ENCODE data around the gene AFF2. TPM values are rescaled to one million over a fixed set of nuclear protein-coding genes. Genes with fewer than 3 reads are reported as not detected.

Gene AFF2
- total RNA-seq, 1 experiment from 2014 or later, result 0.16 TPM

DNA sequence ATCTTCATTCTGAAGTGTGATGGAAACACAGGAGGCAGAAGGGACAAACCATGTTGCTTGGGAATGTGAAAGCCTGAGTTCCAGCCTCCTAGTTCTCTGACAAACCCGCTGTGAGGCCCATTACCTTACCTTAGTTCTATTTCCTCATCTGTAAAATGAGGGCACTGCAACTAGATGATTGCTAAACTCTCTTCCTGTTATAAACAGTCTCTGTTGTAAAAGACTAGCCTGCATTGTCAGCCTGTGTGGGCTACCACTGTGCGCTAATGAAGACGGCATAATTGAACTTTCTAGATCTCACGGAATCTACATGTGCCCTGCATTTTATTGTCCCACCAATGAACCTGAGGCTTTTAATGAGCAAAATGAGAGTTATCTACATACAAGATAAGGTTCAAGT, 147.2 kb downstream of the AFF2 start:
- no peak overlapping the region for H3K27ac Mint-ChIP-seq (ENCODE audit: unreplicated experiment)
- H3K4me3 Mint-ChIP-seq (ENCODE audit: unreplicated experiment), result no peak overlapping the region
- DNase-seq, result no peak
- H3K4me1 ChIP-seq, result no peaks in the 10 kb centered on the region
- no peaks in the 10 kb centered on the region for H3K36me3 Mint-ChIP-seq (ENCODE audit: insufficient read depth, unreplicated experiment)
- no peaks in the 10 kb centered on the region for H3K9me3 ChIP-seq
- H3K27me3 Mint-ChIP-seq (ENCODE audit: insufficient read depth, unreplicated experiment), result no peaks in the 10 kb centered on the region
- no peaks in the 10 kb centered on the region for H3K27me3 ChIP-seq (replicated peaks; ENCODE audit: control insufficient read depth, insufficient read depth, low read length)
- BruUV-seq (replicated peaks), result no TSS peak
- ChIA-PET CTCF (no interaction called here), POLR2A (no interaction called here)
- H3K4me3 ChIP-seq (ENCODE audit: low read depth, low read length), result no peak overlapping the region
- H3K4me1 Mint-ChIP-seq (ENCODE audit: low read depth, unreplicated experiment), result no peaks in the 10 kb centered on the region
- TF ChIP-seq, protein P1, sequence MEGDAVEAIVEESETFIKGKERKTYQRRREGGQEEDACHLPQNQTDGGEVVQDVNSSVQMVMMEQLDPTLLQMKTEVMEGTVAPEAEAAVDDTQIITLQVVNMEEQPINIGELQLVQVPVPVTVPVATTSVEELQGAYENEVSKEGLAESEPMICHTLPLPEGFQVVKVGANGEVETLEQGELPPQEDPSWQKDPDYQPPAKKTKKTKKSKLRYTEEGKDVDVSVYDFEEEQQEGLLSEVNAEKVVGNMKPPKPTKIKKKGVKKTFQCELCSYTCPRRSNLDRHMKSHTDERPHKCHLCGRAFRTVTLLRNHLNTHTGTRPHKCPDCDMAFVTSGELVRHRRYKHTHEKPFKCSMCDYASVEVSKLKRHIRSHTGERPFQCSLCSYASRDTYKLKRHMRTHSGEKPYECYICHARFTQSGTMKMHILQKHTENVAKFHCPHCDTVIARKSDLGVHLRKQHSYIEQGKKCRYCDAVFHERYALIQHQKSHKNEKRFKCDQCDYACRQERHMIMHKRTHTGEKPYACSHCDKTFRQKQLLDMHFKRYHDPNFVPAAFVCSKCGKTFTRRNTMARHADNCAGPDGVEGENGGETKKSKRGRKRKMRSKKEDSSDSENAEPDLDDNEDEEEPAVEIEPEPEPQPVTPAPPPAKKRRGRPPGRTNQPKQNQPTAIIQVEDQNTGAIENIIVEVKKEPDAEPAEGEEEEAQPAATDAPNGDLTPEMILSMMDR (IDR thresholded peaks at IDR 0.05; ENCODE audit: insufficient read depth in 1 of 2, low read depth in 1 of 2, low read length in 1 of 2, severe bottlenecking in 1 of 2, unreplicated experiment in 1 of 2), result no peak
- H3K36me3 ChIP-seq (ENCODE audit: control insufficient read depth, insufficient read depth, low read length), result no peaks in the 10 kb centered on the region
- intact Hi-C loops (cut with micrococcal nuclease; ENCODE audit: unreplicated experiment), result no loop called here
- H3K9me3 Mint-ChIP-seq (ENCODE audit: unreplicated experiment), result no peaks in the 10 kb centered on the region

DNA sequence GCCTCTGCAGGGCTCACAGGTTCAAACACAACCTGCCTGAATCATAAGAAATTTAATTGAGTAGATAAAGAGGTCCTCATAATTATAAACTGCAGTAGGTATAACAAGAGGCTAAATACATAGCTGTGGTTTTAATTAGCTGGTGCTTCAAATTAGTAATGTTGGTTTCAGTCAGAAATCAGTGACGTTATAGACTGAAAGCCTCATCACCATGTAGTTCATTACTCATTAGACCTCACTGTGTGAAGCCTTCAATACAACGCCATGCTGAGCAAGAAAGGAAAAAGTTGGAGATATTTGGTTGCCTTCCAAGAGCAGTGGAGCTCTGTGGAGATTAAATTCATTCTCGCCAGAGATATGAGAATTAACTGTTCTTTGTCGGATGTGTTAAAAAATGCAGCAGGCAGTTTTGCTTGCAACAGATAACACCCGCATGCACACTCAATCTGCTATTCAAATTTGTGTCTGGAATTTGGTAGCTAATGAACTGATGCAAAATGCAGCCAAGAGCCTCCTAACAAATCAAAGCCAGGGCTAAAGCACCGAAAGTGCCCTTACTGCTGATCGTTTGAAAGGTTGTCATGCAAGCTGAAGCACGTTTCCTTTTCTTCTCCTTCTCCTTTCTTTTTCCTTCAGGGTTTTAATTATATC, 148.9 kb downstream of the AFF2 start:
- no peaks in the 10 kb centered on the region for H3K4me1 ChIP-seq
- no TSS peak for BruUV-seq (replicated peaks)
- no peak overlapping the region for H3K27ac Mint-ChIP-seq (ENCODE audit: unreplicated experiment)
- no peaks in the 10 kb centered on the region for H3K9me3 ChIP-seq
- CTCF ChIA-PET, result no interaction called here
- TF ChIP-seq, protein P1 (IDR thresholded peaks at IDR 0.05; ENCODE audit: insufficient read depth in 1 of 2, low read depth in 1 of 2, low read length in 1 of 2, severe bottlenecking in 1 of 2, unreplicated experiment in 1 of 2), result no peak
- H3K27me3 Mint-ChIP-seq (ENCODE audit: insufficient read depth, unreplicated experiment), result no peaks in the 10 kb centered on the region
- DNase-seq, result no peak
- H3K4me3 Mint-ChIP-seq (ENCODE audit: unreplicated experiment), result no peak overlapping the region
- peaks cover 5% of the 10 kb centered on the region for H3K9me3 Mint-ChIP-seq (ENCODE audit: unreplicated experiment)
- no peaks in the 10 kb centered on the region for H3K27me3 ChIP-seq (replicated peaks; ENCODE audit: control insufficient read depth, insufficient read depth, low read length)
- no peaks in the 10 kb centered on the region for H3K36me3 ChIP-seq (ENCODE audit: control insufficient read depth, insufficient read depth, low read length)
- intact Hi-C loops (cut with micrococcal nuclease; ENCODE audit: unreplicated experiment), result no loop called here
- no peaks in the 10 kb centered on the region for H3K36me3 Mint-ChIP-seq (ENCODE audit: insufficient read depth, unreplicated experiment)
- H3K4me3 ChIP-seq (ENCODE audit: low read depth, low read length), result no peak overlapping the region
- H3K4me1 Mint-ChIP-seq (ENCODE audit: low read depth, unreplicated experiment), result no peaks in the 10 kb centered on the region
- POLR2A ChIA-PET, result no interaction called here

DNA sequence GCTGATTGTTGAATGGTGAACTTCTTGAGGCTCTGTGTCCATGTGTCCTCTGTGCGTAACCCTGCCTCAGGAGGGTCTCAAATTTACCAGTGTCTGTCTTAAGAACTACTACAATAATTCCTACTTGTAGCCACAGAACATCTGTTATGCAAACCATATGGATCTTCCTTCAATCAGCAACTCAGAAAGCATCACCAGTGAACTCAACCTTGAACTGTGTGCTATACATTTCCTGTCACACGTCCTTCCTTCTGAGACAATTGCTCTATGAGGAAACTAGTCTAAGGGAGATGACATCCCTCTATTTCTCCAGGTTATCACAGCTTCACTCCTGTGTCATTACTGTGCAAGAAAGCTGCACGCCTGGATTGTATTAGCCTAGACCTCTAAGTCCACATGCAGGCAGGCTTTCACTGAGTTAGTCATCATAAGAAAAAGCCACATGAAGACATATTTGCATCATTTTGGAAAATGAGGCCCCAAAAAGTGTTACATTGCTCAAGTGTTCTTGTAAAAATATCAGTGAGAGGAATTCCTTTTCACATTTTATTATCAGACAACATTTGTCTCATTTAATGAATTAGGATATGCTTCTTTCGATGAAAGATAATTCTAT, 157.8 kb downstream of the AFF2 start:
- TF ChIP-seq, protein P1 (IDR thresholded peaks at IDR 0.05; ENCODE audit: insufficient read depth in 1 of 2, low read depth in 1 of 2, low read length in 1 of 2, severe bottlenecking in 1 of 2, unreplicated experiment in 1 of 2), result no peak
- no TSS peak for BruUV-seq (replicated peaks)
- H3K9me3 Mint-ChIP-seq (ENCODE audit: unreplicated experiment), result peaks cover 11% of the 10 kb centered on the region
- no peaks in the 10 kb centered on the region for H3K36me3 Mint-ChIP-seq (ENCODE audit: insufficient read depth, unreplicated experiment)
- no peak overlapping the region for H3K4me3 Mint-ChIP-seq (ENCODE audit: unreplicated experiment)
- H3K4me1 Mint-ChIP-seq (ENCODE audit: low read depth, unreplicated experiment), result no peaks in the 10 kb centered on the region
- POLR2A ChIA-PET, result no interaction called here
- H3K4me1 ChIP-seq, result no peaks in the 10 kb centered on the region
- DNase-seq, result no peak
- no peaks in the 10 kb centered on the region for H3K9me3 ChIP-seq
- no peaks in the 10 kb centered on the region for H3K36me3 ChIP-seq (ENCODE audit: control insufficient read depth, insufficient read depth, low read length)
- intact Hi-C loops (cut with micrococcal nuclease; ENCODE audit: unreplicated experiment), result no loop called here
- CTCF ChIA-PET, result no interaction called here
- H3K4me3 ChIP-seq (ENCODE audit: low read depth, low read length), result no peak overlapping the region
- H3K27me3 Mint-ChIP-seq (ENCODE audit: insufficient read depth, unreplicated experiment), result no peaks in the 10 kb centered on the region
- H3K27me3 ChIP-seq (replicated peaks; ENCODE audit: control insufficient read depth, insufficient read depth, low read length), result no peaks in the 10 kb centered on the region
- H3K27ac Mint-ChIP-seq (ENCODE audit: unreplicated experiment), result no peak overlapping the region
